Loucy (cell line): Measurements from ENCODE around the gene CLNK.

Source experiments
- CTCF ChIP-seq: fragments of 200-600 bp; sonication (generic); conservative IDR thresholded peaks from 2 replicates; pipeline ENCODE4 v1.5.1; 2014; ENCODE audit warnings: mild to moderate bottlenecking, antibody characterized with exemption, low read length
- EZH2phosphoT487 ChIP-seq: fragments of 200-600 bp; IDR thresholded peaks from 2 replicates; pipeline ENCODE4 v1.6.1; 2018; ENCODE audit warnings: antibody characterized with exemption, mild to moderate bottlenecking, moderate library complexity, borderline replicate concordance

DNA sequence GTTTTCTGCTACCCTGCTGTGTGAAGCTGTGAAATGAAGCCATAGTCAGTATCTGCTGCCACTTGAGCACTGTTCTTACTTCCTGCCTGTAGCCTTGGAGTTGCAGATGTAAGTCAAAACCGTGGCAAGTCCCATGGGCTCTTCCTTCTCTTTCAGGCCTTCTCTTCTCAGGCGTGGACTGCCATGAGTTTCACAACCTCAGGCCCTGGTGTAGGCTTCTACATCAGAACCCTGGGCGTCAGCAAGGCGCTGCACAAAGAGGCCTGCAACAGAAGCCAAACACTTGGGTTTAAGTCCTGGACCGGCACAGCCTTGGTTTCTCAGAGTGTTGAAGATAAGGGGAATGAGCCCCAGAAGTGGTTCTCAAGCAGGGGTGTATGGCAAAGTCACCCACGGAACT, 229.8 kb downstream of the CLNK start:
- TF ChIP-seq CTCF (no peak), EZH2phosphoT487 (no peak)
